H1 (cell line): Measurements from ENCODE around the gene HAO1. TPM values are rescaled to one million over a fixed set of nuclear protein-coding genes. Genes with fewer than 3 reads are reported as not detected.

Experiments used
- CTCF ChIA-PET: fragments of 300-600 bp; sonication (Branson Sonifier 250); formaldehyde crosslinking; loops from one replicate; lab custom pipeline; 2021; ENCODE audit not compliant: partially characterized antibody; lab: Charles Lee
- POLR2A ChIA-PET: fragments of 300-600 bp; sonication (Branson Sonifier 250); formaldehyde crosslinking; loops from one replicate; lab custom pipeline; 2021; ENCODE audit warnings: inconsistent platforms; ENCODE audit not compliant: partially characterized antibody; lab: Charles Lee
- DNase-seq, 2 experiments: peaks; one replicate each; pipeline versions ENCODE4 v3.0.0 to v3.0.0-alpha.2; 2010 to 2022; ENCODE audit warnings: low spot score in 2 of 2, low read depth in 1 of 2, mixed read lengths in 1 of 2
- FAIRE-seq: peaks from 2 replicates; lab custom pipeline; 2011; peaks lifted over from hg19 to GRCh38; lab: Jason Lieb, UNC
- H2AFZ ChIP-seq: 2 replicates; pipeline ENCODE4 v1.8.1; 2012; ENCODE audit warnings: low read length, inconsistent platforms
- H2AK5ac ChIP-seq: 2 replicates; pipeline ENCODE4 v1.6.1; 2013; ENCODE audit warnings: low read depth, low read length
- H2BK120ac ChIP-seq: replicated peaks from 2 replicates; pipeline ENCODE3; 2013; ENCODE audit warnings: low read depth, low read length, inconsistent platforms
- H2BK12ac ChIP-seq: 2 replicates; pipeline ENCODE4 v1.6.1; 2013; ENCODE audit warnings: low read depth, low read length
- H2BK15ac ChIP-seq: 2 replicates; pipeline ENCODE4 v1.6.1; 2013; ENCODE audit warnings: low read length
- H2BK20ac ChIP-seq: 2 replicates; pipeline ENCODE4 v1.6.1; 2013; ENCODE audit warnings: low read length
- H2BK5ac ChIP-seq: 2 replicates; pipeline ENCODE4 v1.6.1; 2013; ENCODE audit warnings: low read depth, low read length
- H3K14ac ChIP-seq: 2 replicates; pipeline ENCODE4 v1.6.1; 2013; ENCODE audit warnings: inconsistent platforms; ENCODE audit not compliant: insufficient read length
- H3K18ac ChIP-seq: 2 replicates; pipeline ENCODE4 v1.6.1; 2013; ENCODE audit warnings: low read length; ENCODE audit errors: extremely low read depth
- H3K23ac ChIP-seq: 2 replicates; pipeline ENCODE4 v1.6.1; 2013; ENCODE audit warnings: inconsistent platforms; ENCODE audit not compliant: insufficient read length
- H3K23me2 ChIP-seq: 2 replicates; pipeline ENCODE4 v1.6.1; 2013; ENCODE audit warnings: low read depth, low read length
- H3K27ac ChIP-seq: 2 replicates; pipeline ENCODE4 v1.6.1; 2011; ENCODE audit warnings: low read depth, low read length, inconsistent platforms
- H3K27me3 ChIP-seq, 4 experiments: replicated peaks in 1 of 4; 1 replicate in 1 of 4; 2 replicates in 3 of 4; pipeline versions ENCODE4 v1.6.1 to v1.8.1; 2011 to 2013; ENCODE audit warnings: low read length in 3 of 4, mild to moderate bottlenecking in 3 of 4, inconsistent platforms in 2 of 4, mixed read lengths in 2 of 4, moderate library complexity in 1 of 4; ENCODE audit not compliant: control insufficient read depth in 3 of 4, insufficient read depth in 3 of 4; ENCODE audit errors: extremely low read depth in 1 of 4
- H3K36me3 ChIP-seq, 4 experiments: 2 replicates each; pipeline versions ENCODE4 v1.6.1 to v1.8.1; 2011 to 2013; ENCODE audit warnings: mild to moderate bottlenecking in 4 of 4, low read length in 3 of 4, moderate library complexity in 2 of 4, control low read depth in 1 of 4, inconsistent platforms in 1 of 4; ENCODE audit not compliant: insufficient read depth in 4 of 4, control insufficient read depth in 2 of 4
- H3K4ac ChIP-seq: replicated peaks from 2 replicates; pipeline ENCODE3; 2013; ENCODE audit warnings: low read length, low read depth, mixed read lengths, inconsistent platforms; ENCODE audit not compliant: insufficient read length
- H3K4me1 ChIP-seq, 4 experiments: replicated peaks in 1 of 4; 1 replicate in 1 of 4; 2 replicates in 3 of 4; pipeline versions ENCODE4 v1.6.1 to v1.8.1; 2011 to 2013; ENCODE audit warnings: low read length in 3 of 4, inconsistent platforms in 2 of 4, mixed read lengths in 1 of 4; ENCODE audit not compliant: insufficient read depth in 4 of 4, control insufficient read depth in 3 of 4
- H3K4me2 ChIP-seq, 2 experiments: 2 replicates each; pipeline versions ENCODE4 v1.6.1 to v1.8.1; 2011 to 2013; ENCODE audit warnings: low read depth in 2 of 2, low read length in 2 of 2, control low read depth in 1 of 2, inconsistent platforms in 1 of 2, mild to moderate bottlenecking in 1 of 2; ENCODE audit not compliant: insufficient read depth in 1 of 2
- H3K4me3 ChIP-seq, 4 experiments: fragments of 200-600, 300-600 bp in 1 of 4; sonication (generic), shearing (Covaris generic), sonication (Bioruptor Twin) in 1 of 4; 2 replicates each; pipeline versions ENCODE4 v1.5.1 to v1.8.1; 2011 to 2016; ENCODE audit warnings: low read length in 4 of 4, low read depth in 3 of 4, control low read depth in 2 of 4, inconsistent platforms in 2 of 4, mild to moderate bottlenecking in 2 of 4, mixed read lengths in 1 of 4, moderate library complexity in 1 of 4; ENCODE audit not compliant: insufficient read depth in 2 of 4; ENCODE audit errors: extremely low read depth in 1 of 4
- H3K56ac ChIP-seq: replicated peaks from 2 replicates; pipeline ENCODE3; 2013; ENCODE audit warnings: low read depth, mild to moderate bottlenecking, mixed read lengths, low read length, inconsistent platforms; ENCODE audit not compliant: insufficient read length
- H3K79me1 ChIP-seq: 2 replicates; pipeline ENCODE4 v1.6.1; 2013; ENCODE audit warnings: low read depth, low read length, control low read depth
- H3K79me2 ChIP-seq, 2 experiments: 2 replicates each; pipeline versions ENCODE4 v1.6.1 to v1.8.1; 2012 to 2013; ENCODE audit warnings: low read length in 2 of 2, mild to moderate bottlenecking in 2 of 2, inconsistent platforms in 1 of 2; ENCODE audit not compliant: insufficient read depth in 2 of 2, control insufficient read depth in 1 of 2
- H3K9ac ChIP-seq, 4 experiments: replicated peaks in 1 of 4; 1 replicate in 1 of 4; 2 replicates in 3 of 4; pipeline versions ENCODE4 v1.6.1 to v1.8.1; 2011 to 2013; ENCODE audit warnings: low read depth in 3 of 4, low read length in 3 of 4, control low read depth in 2 of 4, mild to moderate bottlenecking in 2 of 4, moderate library complexity in 2 of 4, inconsistent platforms in 1 of 4; ENCODE audit errors: extremely low read depth in 1 of 4
- H3K9me3 ChIP-seq, 2 experiments: 2 replicates each; pipeline versions ENCODE4 v1.6.1 to v1.8.1; 2012 to 2013; ENCODE audit warnings: mild to moderate bottlenecking in 2 of 2, moderate library complexity in 2 of 2, control low read depth in 1 of 2, inconsistent platforms in 1 of 2, low read depth in 1 of 2, low read length in 1 of 2, mixed read lengths in 1 of 2; ENCODE audit not compliant: insufficient read depth in 2 of 2
- H4K20me1 ChIP-seq, 2 experiments: replicated peaks in 1 of 2; 2 replicates each; pipeline versions ENCODE3 to v1.8.1; 2011 to 2013; ENCODE audit warnings: inconsistent platforms in 2 of 2, low read length in 2 of 2, mild to moderate bottlenecking in 1 of 2; ENCODE audit not compliant: insufficient read depth in 2 of 2, control insufficient read depth in 1 of 2
- H4K5ac ChIP-seq: 2 replicates; pipeline ENCODE4 v1.6.1; 2013; ENCODE audit warnings: low read length, low read depth, mixed read lengths, inconsistent platforms; ENCODE audit not compliant: insufficient read length
- H4K8ac ChIP-seq: 2 replicates; pipeline ENCODE4 v1.8.0; 2013; ENCODE audit warnings: mild to moderate bottlenecking, moderate library complexity, low read length, inconsistent platforms; ENCODE audit not compliant: insufficient read depth; ENCODE audit errors: extremely low read depth
- H4K91ac ChIP-seq: replicated peaks from 2 replicates; pipeline ENCODE3; 2013; ENCODE audit warnings: low read length, mixed read lengths, inconsistent platforms; ENCODE audit not compliant: insufficient read length
- HDAC2 ChIP-seq, 2 experiments: fragments of 300-600 bp in 1 of 2; sonication (generic) in 1 of 2; IDR thresholded peaks; 2 replicates each; pipeline ENCODE4 v1.6.1; 2011 to 2012; ENCODE audit warnings: low read depth in 2 of 2, low read length in 2 of 2, mild to moderate bottlenecking in 2 of 2, moderate library complexity in 2 of 2, borderline replicate concordance in 1 of 2, inconsistent platforms in 1 of 2
- KDM4A ChIP-seq: IDR thresholded peaks from one replicate; pipeline ENCODE4 v1.7.1; 2012; ENCODE audit warnings: low read depth, mild to moderate bottlenecking, moderate library complexity, low read length, inconsistent platforms; ENCODE audit not compliant: severe bottlenecking
- MAFK ChIP-seq: IDR thresholded peaks from 2 replicates; pipeline ENCODE4 v1.6.1; 2012; ENCODE audit warnings: low read depth, mild to moderate bottlenecking, improper control_type of control experiment, low read length
- SRF ChIP-seq: IDR thresholded peaks from 2 replicates; pipeline ENCODE4 v1.6.1; 2011; ENCODE audit warnings: mild to moderate bottlenecking, low read depth, low read length, moderate library complexity
- TEAD4 ChIP-seq: IDR thresholded peaks from 2 replicates; pipeline ENCODE4 v1.6.1; 2012; ENCODE audit warnings: low read depth, low read length, inconsistent platforms, mixed read lengths
- ZNF274 ChIP-seq: IDR thresholded peaks from 2 replicates; pipeline ENCODE4 v1.7.0; 2012; ENCODE audit warnings: low read length, borderline replicate concordance; ENCODE audit errors: extremely low read depth
- WGBS, 2 experiments: shearing (Covaris generic) in 1 of 2; methylation state at CpG; one replicate each; pipeline versions ENCODE4 v1.1.6 to v1.1.7; 2013 to 2015; ENCODE audit warnings: low lambda C conversion rate in 2 of 2, mixed read lengths in 2 of 2, inconsistent platforms in 1 of 2, low coverage in 1 of 2, missing lambda C conversion rate in 1 of 2; ENCODE audit not compliant: insufficient replicate concordance in 2 of 2, insufficient coverage in 1 of 2, insufficient read length in 1 of 2; ENCODE audit errors: extremely low coverage in 1 of 2, missing lambda C conversion rate in 1 of 2; 5-methylcytosine and 5-hydroxymethylcytosine counted together
- polyA plus RNA-seq, 7 experiments: library from polyadenylated mRNA; depleted of rRNA in 3 of 7; stranded (reverse) in 5 of 7; unstranded in 2 of 7; fragments of >200 nt in 5 of 7; fragments of 200-250 nt in 2 of 7; gene quantifications; 1 replicate in 5 of 7; 2 replicates in 1 of 7; 4 replicates in 1 of 7; pipeline versions ENCODE4 v1.2.1 to v1.2.3, GENCODE V29; 2011 to 2013; ENCODE audit warnings: missing spikeins in 2 of 7, mixed read lengths in 2 of 7
- total RNA-seq: library from RNA; stranded (reverse); fragmentation: NEBNext Ultra II Directional; extraction: Animal tissue kit (Norgen Biotek cat#: 25700); gene quantifications from 2 replicates; pipeline ENCODE4 v1.2.1, GENCODE V29; 2021

The HAO1 gene
- total and polyA plus RNA-seq, 2 of the 8 experiments (the other 6 are each of a cell fraction or from before 2014, with no cell fraction given), result not detected

GRCh38 chr20:7924692-7925091 is 15.6 kb downstream of the HAO1 start:
- no peaks in the 10 kb centered on the region for H3K27me3 ChIP-seq
- no peaks in the 10 kb centered on the region for H3K79me1 ChIP-seq
- no peak overlapping the region for H3K9ac ChIP-seq
- no peak overlapping the region for H3K4ac ChIP-seq
- no peak overlapping the region for H2BK120ac ChIP-seq
- POLR2A ChIA-PET, result no interaction called here
- H4K91ac ChIP-seq, result no peak overlapping the region
- no peaks in the 10 kb centered on the region for H3K4me1 ChIP-seq
- DNase-seq (no peak), FAIRE-seq (no peak)
- no peaks in the 10 kb centered on the region for H4K20me1 ChIP-seq
- H3K79me2 ChIP-seq, result no peaks in the 10 kb centered on the region
- no peak overlapping the region for H4K5ac ChIP-seq
- 95% methylated on average over 3 of the region's 3 CpGs; no CpG with 5 or more reads in 1 of the 2 experiments for WGBS, 2 experiments
- H3K9me3 ChIP-seq, result no peaks in the 10 kb centered on the region
- no peak overlapping the region for H3K4me2 ChIP-seq
- H2BK20ac ChIP-seq, result no peak overlapping the region
- CTCF ChIA-PET, result interaction anchor here (0.8 to 3.0 kb wide), 3 partner anchors 12 to 36 kb away, joined by 3 to 9 read pairs (median 5); no protein-coding TSS in a partner anchor
- H2BK12ac ChIP-seq, result no peak overlapping the region
- H3K14ac ChIP-seq, result no peak overlapping the region
- no peaks in the 10 kb centered on the region for H3K36me3 ChIP-seq
- no peak overlapping the region for H4K8ac ChIP-seq
- no peak overlapping the region for H2BK15ac ChIP-seq
- H2AK5ac ChIP-seq, result no peak overlapping the region
- no peak for TF ChIP-seq ZNF274
- TF ChIP-seq TEAD4, result no peak
- TF ChIP-seq MAFK, result no peak
- no peak for TF ChIP-seq KDM4A
- no peak for TF ChIP-seq SRF
- no peak for TF ChIP-seq HDAC2 (IDR thresholded peaks at IDR 0.05; ENCODE audit: borderline replicate concordance in 1 of 2, low read depth in 2 of 2, low read length in 2 of 2)
- TF ChIP-seq, all 59 proteins: peak for 0
- H2BK5ac ChIP-seq, result no peak overlapping the region
- no peak overlapping the region for H3K23ac ChIP-seq
- H2AFZ ChIP-seq, result no peak overlapping the region
- H3K27ac ChIP-seq, result no peak overlapping the region
- no peak overlapping the region for H3K56ac ChIP-seq
- H3K4me3 ChIP-seq, result no peak overlapping the region
- no peaks in the 10 kb centered on the region for H3K23me2 ChIP-seq
- no peak overlapping the region for H3K18ac ChIP-seq
